Renal cortex interstitium (tissue), 11 donors: ENCODE measurements around the gene AGRP. TPM values are rescaled to one million over a fixed set of nuclear protein-coding genes. Genes with fewer than 3 reads are reported as not detected.

ENCODE experiments used
- DNase-seq, 11 donors: peaks; one replicate each; pipeline ENCODE4 v3.0.0-alpha.2; 2013; ENCODE audit warnings: low read depth in 9 of 11, low spot score in 4 of 11; ENCODE audit errors: extremely low read depth in 1 of 11
- polyA plus RNA-seq, 3 donors: library from polyadenylated mRNA; unstranded; fragments of 120-200 nt; gene quantifications; one replicate each; pipeline ENCODE4 v1.2.1, GENCODE V29; 2013; ENCODE audit not compliant: insufficient read length in 3 of 3

Gene AGRP
- polyA plus RNA-seq, 3 donors, result 0.53 TPM; not detected in 2

GRCh38 chr16:67436640-67437193 lies 46.6 kb downstream of the AGRP start:
- no peak for DNase-seq

- DNase-seq, result no peak
Observed at GRCh38 chr16:67435758-67436164, 47.6 kb downstream of the AGRP start.

GRCh38 chr16:67433131-67433719 lies 50.1 kb downstream of the AGRP start:
- no peak for DNase-seq

Other genes with a start within 250 kb of the AGRP start
- gene FHOD1, start 236.1 kb downstream of the AGRP start, polyA plus RNA-seq, result 10 to 100 TPM; 34.4 to 47.7 (median 46.9) TPM
- gene SLC9A5, start 234.6 kb downstream of the AGRP start, polyA plus RNA-seq, result 1 to 10 TPM; 3.4 to 5.5 (median 3.9) TPM
- 10 to 100 TPM; 13.0 to 17.1 (median 13.1) TPM for gene PLEKHG4, start 204.0 kb downstream of the AGRP start, polyA plus RNA-seq
- 1 to 10 TPM; 1.2 to 2.4 (median 1.4) TPM for gene KCTD19, start 156.8 kb downstream of the AGRP start, polyA plus RNA-seq
- gene LRRC36, start 156.7 kb downstream of the AGRP start, polyA plus RNA-seq, result 10 to 100 TPM in 1 of 3 donors, 1 to 10 TPM in 2; 3.2 to 11.5 (median 4.6) TPM
- gene TPPP3, start 90.0 kb downstream of the AGRP start, polyA plus RNA-seq, result 10 to 100 TPM; 52.5 to 62.1 (median 55.9) TPM
- gene ZDHHC1, start 67.1 kb downstream of the AGRP start, polyA plus RNA-seq, result 10 to 100 TPM in 2 of 3 donors, 1 to 10 TPM in 1; 9.6 to 18.0 (median 12.9) TPM
- 10 to 100 TPM; 35.1 to 64.6 (median 42.7) TPM for gene HSD11B2, start 52.4 kb downstream of the AGRP start, polyA plus RNA-seq
- 10 to 100 TPM; 84.1 to 99.9 (median 90.5) TPM for gene ATP6V0D1, start 2.4 kb downstream of the AGRP start, polyA plus RNA-seq
- 100 to 1,000 TPM; 101 to 155 (median 126) TPM for gene RIPOR1, start 45.3 kb upstream of the AGRP start, polyA plus RNA-seq
- gene CTCF, start 79.0 kb upstream of the AGRP start, polyA plus RNA-seq, result 10 to 100 TPM; 72.5 to 88.2 (median 81.4) TPM
- gene CARMIL2, start 161.6 kb upstream of the AGRP start, polyA plus RNA-seq, result 1 to 10 TPM; 1.0 to 1.3 (median 1.1) TPM
- 10 to 100 TPM; 19.8 to 29.5 (median 25.4) TPM for gene ACD, start 176.7 kb upstream of the AGRP start, polyA plus RNA-seq
- gene PARD6A, start 177.4 kb upstream of the AGRP start, polyA plus RNA-seq, result 1 to 10 TPM; 2.7 to 4.6 (median 3.4) TPM
- 10 to 100 TPM; 20.2 to 34.6 (median 25.7) TPM for gene ENKD1, start 183.2 kb upstream of the AGRP start, polyA plus RNA-seq
- gene C16orf86, start 183.3 kb upstream of the AGRP start, polyA plus RNA-seq, result 1 to 10 TPM; 2.9 to 4.8 (median 4.1) TPM
- gene GFOD2, start 235.8 kb upstream of the AGRP start, polyA plus RNA-seq, result 10 to 100 TPM; 19.8 to 23.7 (median 23.0) TPM